GM18870 (cell line): ENCODE data around the gene CUX1.
"Not testable (repeated sequence)": the region's sequence is repeated elsewhere in the genome, so short reads cannot be mapped to it uniquely, and the experiment has no call there.

Experiments used
- ATAC-seq: cut with Tn5 transposase; IDR thresholded peaks from one replicate; pipeline ENCODE4 v1.9.1; 2021; ENCODE audit warnings: moderate library complexity; ENCODE audit not compliant: unreplicated experiment

CUX1 gene

DNA sequence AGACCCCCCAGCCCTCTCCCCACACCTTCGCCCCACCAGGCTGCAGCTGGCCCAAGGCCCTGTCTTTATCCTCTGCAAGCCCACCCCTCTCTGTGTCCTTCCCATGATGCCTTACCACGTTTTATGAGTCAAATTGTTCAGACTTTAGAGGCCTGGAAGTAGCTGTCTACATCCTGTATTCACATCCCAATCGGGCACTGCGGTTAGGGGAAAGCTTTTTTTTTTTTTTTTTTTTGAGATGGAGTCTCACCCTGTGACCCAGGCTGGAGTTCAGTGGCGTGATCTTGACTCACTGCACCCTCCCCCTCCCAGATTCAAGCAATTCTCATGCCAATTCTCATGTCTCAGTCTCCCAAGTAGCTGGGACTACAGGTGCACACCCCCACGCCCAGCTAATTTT is 347.7 kb downstream of the CUX1 start:
- ATAC-seq = no peak

DNA sequence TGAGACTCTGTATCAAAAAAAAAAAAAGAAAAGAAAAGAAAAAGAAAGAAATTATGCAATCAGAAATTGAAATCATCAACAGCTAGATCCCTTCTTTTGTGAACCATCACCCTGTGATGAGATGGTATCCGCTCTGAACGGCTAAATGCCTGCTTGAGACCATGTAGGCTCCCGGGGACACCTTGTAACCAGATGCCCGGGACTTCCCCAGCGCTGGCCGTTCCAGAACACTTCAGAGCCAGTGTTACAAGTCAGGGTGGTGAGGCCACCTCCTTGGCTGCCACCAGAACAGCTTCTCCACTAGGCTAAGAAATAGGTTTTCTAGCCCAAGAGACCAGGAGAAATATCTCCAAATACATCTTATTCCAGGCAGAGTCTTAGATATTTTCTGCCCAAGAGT is 349.8 kb downstream of the CUX1 start:
- no peak for ATAC-seq

- ATAC-seq = no peak
Observed at GRCh38 chr7:102169651-102170392, 352.4 kb downstream of the CUX1 start.

DNA sequence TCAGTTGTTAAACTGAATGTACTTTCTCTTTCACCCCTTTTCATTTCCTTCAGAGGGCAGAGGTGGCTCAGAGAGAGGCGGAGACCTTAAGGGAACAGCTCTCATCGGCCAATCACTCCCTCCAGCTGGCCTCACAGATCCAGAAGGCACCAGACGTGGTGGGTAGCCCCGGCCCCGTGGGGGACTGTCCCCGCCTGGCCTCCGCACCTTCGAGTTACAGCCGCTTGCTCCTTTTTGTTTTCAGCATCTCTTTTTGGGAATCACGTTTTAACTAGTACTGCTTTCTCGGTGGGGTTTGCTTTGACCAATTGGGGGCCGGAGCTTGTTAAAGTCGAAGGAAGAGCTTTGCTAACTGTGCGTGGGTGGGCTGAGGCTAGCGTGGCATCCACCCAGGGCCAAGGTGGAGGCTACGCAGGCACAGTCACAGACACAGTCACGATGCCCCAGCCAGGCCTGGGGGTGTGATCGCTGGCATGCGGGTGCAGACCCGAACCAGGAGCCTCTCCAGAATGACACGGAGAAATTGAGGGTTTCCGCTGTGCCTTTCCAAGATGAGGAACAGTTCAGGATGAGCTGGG is 353.1 kb downstream of the CUX1 start:
- ATAC-seq = no peak

GRCh38 chr7:102173669-102174068 is 356.2 kb downstream of the CUX1 start:
- ATAC-seq = no peak

- ATAC-seq = no peak
Observed at GRCh38 chr7:102175423-102176170, 358.2 kb downstream of the CUX1 start.

DNA sequence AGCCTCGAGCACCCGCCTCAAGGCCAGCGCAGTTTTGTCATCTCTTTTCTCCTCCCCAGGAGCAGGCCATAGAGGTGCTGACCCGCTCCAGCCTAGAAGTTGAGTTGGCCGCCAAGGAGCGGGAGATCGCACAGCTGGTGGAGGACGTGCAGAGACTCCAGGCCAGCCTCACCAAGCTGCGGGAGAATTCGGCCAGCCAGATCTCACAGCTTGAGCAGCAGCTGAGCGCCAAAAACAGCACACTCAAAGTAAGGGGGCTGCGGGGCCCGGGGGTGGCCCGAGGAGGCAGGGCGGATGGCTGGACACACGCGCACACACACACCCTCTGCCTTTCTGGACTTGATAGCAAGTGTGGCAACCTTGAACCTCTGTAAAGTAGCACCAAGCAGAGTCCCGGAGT is 361.0 kb downstream of the CUX1 start:
- no peak for ATAC-seq

- no peak for ATAC-seq
Observed at GRCh38 chr7:102180727-102181126, 363.3 kb downstream of the CUX1 start.

DNA sequence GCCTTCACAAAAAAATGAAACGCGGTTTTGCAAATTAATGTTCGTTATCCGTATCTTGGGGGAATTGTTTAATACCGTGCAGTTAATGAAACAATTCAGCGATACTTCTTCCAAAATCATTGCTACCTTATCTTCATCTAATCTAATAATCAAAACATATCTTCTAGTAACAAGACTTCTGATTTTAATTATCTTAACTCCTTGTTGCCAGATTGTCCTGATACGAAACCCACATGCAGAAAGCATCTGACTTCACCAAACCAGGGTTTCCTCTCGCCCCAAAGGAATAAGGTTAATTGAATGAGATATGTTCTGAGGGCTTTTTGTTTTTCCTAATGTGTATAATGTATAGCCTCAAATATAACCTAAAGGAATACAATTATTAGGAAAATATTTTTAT is 364.1 kb downstream of the CUX1 start:
- no peak for ATAC-seq

DNA sequence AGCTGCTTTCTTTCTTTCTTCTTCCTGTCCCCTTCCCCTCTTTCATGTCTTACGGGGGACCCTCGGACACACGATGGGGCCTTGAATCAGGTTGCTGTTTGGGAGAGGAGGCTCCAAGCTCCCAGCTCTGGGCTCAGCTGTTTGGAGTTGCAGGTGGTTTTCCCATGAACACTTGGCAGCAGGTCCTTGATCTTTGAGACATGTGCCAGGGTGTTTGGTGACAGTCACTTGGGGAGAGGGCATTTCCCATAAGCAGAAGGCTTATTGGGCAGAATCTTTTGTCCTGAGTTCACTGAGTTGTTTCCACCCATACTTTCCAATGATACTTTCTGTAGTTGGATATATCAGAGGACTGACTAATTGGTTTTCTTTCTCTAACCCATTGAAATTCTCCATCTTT is 364.6 kb downstream of the CUX1 start:
- ATAC-seq = no peak

DNA sequence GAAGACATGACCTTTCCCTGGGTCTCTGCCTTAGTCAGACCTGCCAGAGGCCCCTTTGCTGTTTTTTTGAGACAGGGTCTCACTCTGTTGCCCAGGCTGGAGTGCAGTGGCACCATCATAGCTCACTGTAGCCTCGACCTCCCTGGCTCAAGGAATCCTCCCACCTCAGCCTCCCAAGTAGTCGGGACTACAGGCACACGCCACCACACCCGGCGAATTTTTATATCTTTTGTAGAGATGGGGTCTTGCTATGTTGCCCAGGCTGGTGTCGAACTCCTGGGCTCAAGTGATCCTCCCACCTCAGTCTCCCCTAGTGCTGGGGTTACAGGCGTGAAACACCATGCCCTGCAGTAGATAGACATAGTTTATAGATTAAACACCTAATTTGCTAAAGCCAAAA is 366.4 kb downstream of the CUX1 start:
- ATAC-seq = not testable (repeated sequence)

GRCh38 chr7:102184303-102184702 is 366.9 kb downstream of the CUX1 start:
- no peak for ATAC-seq

DNA sequence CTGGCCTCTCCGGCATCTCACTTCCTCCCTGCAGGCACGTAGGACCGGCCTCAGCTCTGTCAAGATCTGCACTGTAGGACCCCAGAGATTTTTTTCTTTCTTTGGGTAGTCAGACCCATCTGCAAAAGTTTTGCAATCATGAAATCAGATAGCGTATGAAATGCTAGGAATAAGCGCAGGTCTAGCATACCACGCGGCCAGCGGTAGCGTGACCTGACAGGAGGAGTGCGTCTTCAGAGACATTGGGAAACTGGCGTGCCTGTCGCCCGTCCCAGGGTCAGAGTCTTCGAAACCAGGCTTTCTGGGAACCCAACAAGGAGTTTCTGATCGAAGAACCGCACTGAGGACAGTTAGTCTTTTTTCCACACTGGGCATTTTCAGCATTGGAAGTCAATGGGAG is 368.4 kb downstream of the CUX1 start:
- ATAC-seq = no peak

DNA sequence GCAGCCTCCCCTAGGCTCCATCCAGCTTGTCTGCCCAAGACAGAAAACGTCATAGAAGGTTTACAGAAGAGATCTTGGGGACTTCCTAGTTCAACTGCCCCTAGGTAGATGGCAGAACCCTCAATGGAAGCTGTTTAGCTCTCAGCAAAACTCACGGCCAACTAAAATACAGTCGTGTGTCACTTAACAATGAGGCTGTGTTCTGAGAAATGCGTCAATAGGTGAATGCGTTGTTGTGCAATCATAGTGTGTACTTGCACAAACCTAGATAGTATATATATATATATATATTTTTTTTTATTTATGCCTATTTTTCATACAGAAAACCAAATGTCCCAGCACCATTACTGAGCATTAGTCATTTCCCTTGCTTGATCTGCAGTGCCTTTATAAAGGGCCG is 368.9 kb downstream of the CUX1 start:
- no peak for ATAC-seq

- ATAC-seq = no peak
Observed at GRCh38 chr7:102188746-102189145, 371.3 kb downstream of the CUX1 start.

DNA sequence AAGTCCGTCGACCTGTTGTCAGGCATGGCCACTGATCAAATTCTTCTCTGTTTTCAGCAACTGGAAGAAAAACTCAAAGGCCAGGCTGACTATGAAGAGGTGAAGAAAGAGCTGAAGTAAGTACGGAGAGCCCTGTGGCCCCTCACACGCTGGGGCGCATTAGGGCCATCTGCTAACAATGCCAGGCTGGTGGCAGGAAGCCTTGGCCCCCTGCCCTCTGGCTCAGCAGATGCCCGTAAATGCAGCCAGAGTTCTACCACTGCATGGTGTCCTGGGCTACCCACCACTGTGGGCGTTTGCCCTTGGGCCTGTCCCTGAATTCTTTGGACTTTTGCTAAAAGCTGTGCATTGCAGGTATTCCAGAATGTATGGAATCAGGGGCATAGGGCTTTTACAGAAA is 372.3 kb downstream of the CUX1 start:
- ATAC-seq = no peak

GRCh38 chr7:102190776-102191350 is 373.4 kb downstream of the CUX1 start:
- no peak for ATAC-seq

GRCh38 chr7:102191556-102192379 is 374.3 kb downstream of the CUX1 start:
- ATAC-seq = no peak

DNA sequence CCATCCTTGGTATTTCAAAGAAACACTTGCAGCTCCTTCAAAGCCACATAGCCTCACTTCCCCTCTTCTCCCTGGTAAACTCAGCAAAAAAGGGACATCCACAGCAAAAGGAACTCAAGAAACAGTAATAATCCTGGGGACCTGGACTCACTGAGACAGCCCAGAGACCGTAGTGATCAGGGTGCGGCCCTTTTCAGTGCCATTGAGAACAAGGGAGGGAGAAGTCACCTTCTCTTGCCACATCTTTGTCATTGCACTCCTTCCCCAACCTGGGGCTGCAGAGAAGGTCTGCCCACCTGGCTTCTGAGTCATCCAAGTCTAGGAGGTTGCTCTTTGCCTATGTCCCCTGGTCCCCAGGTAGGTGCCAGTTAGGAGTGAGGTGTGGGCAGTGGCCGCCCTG is 375.4 kb downstream of the CUX1 start:
- ATAC-seq = no peak

DNA sequence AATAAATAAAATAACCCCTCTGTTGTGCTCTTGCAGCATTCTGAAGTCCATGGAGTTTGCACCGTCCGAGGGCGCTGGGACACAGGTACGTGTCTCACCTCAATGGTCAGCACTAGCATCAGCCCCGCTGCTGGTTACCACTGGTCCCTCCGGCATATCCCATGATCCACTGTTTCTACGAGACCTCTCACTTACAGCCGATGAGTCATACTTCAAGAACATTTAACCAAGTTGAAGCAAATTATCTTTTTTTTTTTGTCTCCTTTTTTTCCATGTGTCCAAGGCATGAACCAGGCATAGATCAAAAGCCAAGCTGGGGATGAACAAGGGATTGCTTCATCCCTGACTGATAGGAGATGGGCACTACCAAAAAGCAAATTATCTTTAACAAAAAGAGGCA is 376.4 kb downstream of the CUX1 start:
- ATAC-seq = no peak

DNA sequence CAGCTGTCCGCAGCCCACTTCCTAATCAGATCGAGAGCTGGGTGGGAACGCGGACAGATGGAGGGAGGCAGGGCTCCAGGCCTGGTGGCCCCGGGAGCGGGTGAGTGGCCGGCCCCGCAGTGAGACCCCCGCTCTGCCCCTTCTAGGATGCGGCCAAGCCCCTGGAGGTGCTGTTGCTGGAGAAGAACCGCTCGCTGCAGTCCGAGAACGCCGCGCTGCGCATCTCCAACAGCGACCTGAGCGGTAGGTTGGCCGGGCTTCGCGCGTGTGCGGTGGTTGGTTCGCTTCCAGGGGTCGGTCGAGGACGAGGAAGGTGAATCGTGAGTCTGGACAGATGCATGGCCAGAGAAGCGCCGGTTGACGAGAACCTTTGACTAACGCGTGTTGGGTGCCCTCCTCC is 377.9 kb downstream of the CUX1 start:
- no peak for ATAC-seq
